ENCODE results near the gene SLC33A1. TPM values are rescaled to one million over a fixed set of nuclear protein-coding genes. Genes with fewer than 3 reads are reported as not detected.

The SLC33A1 gene
- total and polyA plus RNA-seq, 2 of the 13 experiments (the other 11 are each of a cell fraction or from before 2014, with no cell fraction given) = 20.0 to 32.1 TPM

GRCh38 chr3:155870945-155871745, 16.9 kb upstream of the SLC33A1 start:
- no peaks in the 10 kb centered on the region for H3K9me3 ChIP-seq (ENCODE audit: low read length)
- FAIRE-seq = no peak
- BruUV-seq (replicated peaks) = no TSS peak
- no CpG with 5 or more reads among the region's 85 CpGs for WGBS (ENCODE audit: low lambda C conversion rate)
- ChIA-PET POLR2A (interaction anchor here (1.3 to 3.3 kb wide), 3 partner anchors 9 to 65 kb away, joined by 8 to 32 read pairs (median 10); partner anchors contain the start of genes C3orf33 and SLC33A1), CTCF (ENCODE audit: low intra/inter-chr PET ratio, low total read pairs) (interaction anchor here (1.1 kb wide), 1 partner anchor 66 kb away, joined by 3 read pairs; the partner anchor contains the start of gene C3orf33)
- ATAC-seq = peak; percentile 56
- peaks cover 54% of the 10 kb centered on the region for H3K79me2 ChIP-seq (ENCODE audit: insufficient read depth, low read length)
- peak overlapping the region; percentile 98 for H3K27ac ChIP-seq (ENCODE audit: extremely low read length, insufficient read depth, low read length)
- no peaks in the 10 kb centered on the region for H3K36me3 ChIP-seq (replicated peaks in 1 of 2; ENCODE audit: control insufficient read depth in 1 of 2, insufficient read depth in 2 of 2, low read length in 2 of 2)
- H3K9ac ChIP-seq (ENCODE audit: insufficient read depth, low read depth, low read length) = peak overlapping the region; percentile 98
- H2AFZ ChIP-seq (ENCODE audit: low read length) = no peak overlapping the region
- H3K4me2 ChIP-seq (ENCODE audit: low read depth, low read length) = peak overlapping the region; percentile 81
- intact Hi-C loops (cut with micrococcal nuclease; ENCODE audit: unreplicated experiment) (loop anchor here (1.0 to 5.0 kb wide), 4 partner anchors 16 to 159 kb away; partner anchors contain the start of genes C3orf33 and SLC33A1), in situ Hi-C loops (cut with HindIII; ENCODE audit: extremely low pct_ligation_motif_present, low pct_unique_long_range_greater_than_20kb) (no loop called here)
- H3K27me3 ChIP-seq (ENCODE audit: control insufficient read depth in 1 of 2, insufficient read depth in 2 of 2, low read length in 2 of 2) = no peaks in the 10 kb centered on the region; a peak in 1 of 5 replicates
- peak overlapping the region; percentile 98 to 99 (median 99) for H3K4me3 ChIP-seq (replicated peaks in 1 of 3; ENCODE audit: insufficient read depth in 1 of 3, low read depth in 2 of 3, low read length in 3 of 3)
- no peak for DNase-seq (ENCODE audit: low spot score)
- H4K20me1 ChIP-seq (ENCODE audit: insufficient read depth, low read length) = peaks cover 15% of the 10 kb centered on the region; the same call in 1 of the 2 replicates
- H3K4me1 ChIP-seq (ENCODE audit: insufficient read depth, low read length) = peaks cover 58% of the 10 kb centered on the region
- TF ChIP-seq GLMP (CRISPR knock-in tag; IDR thresholded peaks at IDR 0.05; ENCODE audit: borderline replicate concordance) = no peak
- TF ChIP-seq ZNF609 (CRISPR knock-in tag; IDR thresholded peaks at IDR 0.05; ENCODE audit: borderline replicate concordance) = peak; percentile 34; the same call in 1 of the 2 replicates
- TF ChIP-seq PCBP1 (IDR thresholded peaks at IDR 0.05; ENCODE audit: borderline replicate concordance, low read depth, low read length) = 0 out of 2 replicates have a peak, but pooled peaks have one; percentile 8
- TF ChIP-seq ZNF101 (CRISPR knock-in tag; IDR thresholded peaks at IDR 0.05; ENCODE audit: borderline replicate concordance, low read depth) = no peak; the same call in 1 of the 2 replicates
- no peak for TF ChIP-seq ZBTB20 (CRISPR knock-in tag; IDR thresholded peaks at IDR 0.05; ENCODE audit: borderline replicate concordance, low read depth)
- TF ChIP-seq TEAD2 (CRISPR knock-in tag; IDR thresholded peaks at IDR 0.05) = peak; percentile 52; the same call in 1 of the 2 replicates
- no peak for TF ChIP-seq DNMT3B (CRISPR knock-in tag; conservative IDR thresholded peaks at IDR 0.05)
- TF ChIP-seq DPF2 (CRISPR knock-in tag; IDR thresholded peaks at IDR 0.05; ENCODE audit: borderline replicate concordance, low read depth) = no peak; the same call in 1 of the 2 replicates
- no peak for TF ChIP-seq ZSCAN30 (CRISPR knock-in tag; IDR thresholded peaks at IDR 0.05)
- TF ChIP-seq ZNF232 (CRISPR knock-in tag; IDR thresholded peaks at IDR 0.05; ENCODE audit: borderline replicate concordance) = 0 out of 2 replicates have a peak, but pooled peaks have one; percentile 36
- peak; percentile 59 for TF ChIP-seq ARNTL (CRISPR knock-in tag; IDR thresholded peaks at IDR 0.05)
- TF ChIP-seq ZBTB21 (CRISPR knock-in tag; IDR thresholded peaks at IDR 0.05) = no peak
- TF ChIP-seq TSC22D2 (CRISPR knock-in tag; IDR thresholded peaks at IDR 0.05; ENCODE audit: borderline replicate concordance) = no peak
- TF ChIP-seq RBM22 (optimal IDR thresholded peaks at IDR 0.05; ENCODE audit: low read length) = no peak
- TF ChIP-seq ZNF367 (CRISPR knock-in tag; IDR thresholded peaks at IDR 0.05; ENCODE audit: borderline replicate concordance) = 0 out of 2 replicates have a peak, but pooled peaks have one; percentile 57
- TF ChIP-seq PRMT3 (CRISPR knock-in tag; IDR thresholded peaks at IDR 0.05; ENCODE audit: borderline replicate concordance, low read depth) = no peak
- no peak; the same call in 1 of the 2 replicates for TF ChIP-seq ZNF709 (CRISPR knock-in tag; IDR thresholded peaks at IDR 0.05)
